Right lobe of liver (tissue), 6 donors: ENCODE data around the gene C6orf89. TPM values are rescaled to one million over a fixed set of nuclear protein-coding genes. Genes with fewer than 3 reads are reported as not detected.
A peak's percentile ranks its signal among the peaks of the same experiment; 100 is the strongest.

Experiments used
- ATAC-seq, 4 donors: fragments of 200-7000 bp; cut with Tn5 transposase; one replicate each; pipeline ENCODE4 v1.9.1; 2020; ENCODE audit warnings: mild to moderate bottlenecking in 4 of 4, moderate library complexity in 4 of 4
- DNase-seq, 3 donors: peaks; one replicate each; pipeline ENCODE4 v3.0.0-alpha.2; 2020
- H3K27ac ChIP-seq, 3 donors: fragments of 200-600 bp; one replicate each; pipeline ENCODE4 v1.8.0; 2022
- H3K27me3 ChIP-seq, 2 donors: fragments of 200-600 bp; one replicate each; pipeline ENCODE4 v1.8.0; 2022
- H3K36me3 ChIP-seq, 4 donors: fragments of 200-600 bp; sonication (generic) in 1 of 4; one replicate each; pipeline versions ENCODE4 v1.5.1 to v1.8.0; 2017 to 2022; ENCODE audit warnings: control low read depth in 1 of 4
- H3K4me1 ChIP-seq, 4 donors: fragments of 200-600 bp; sonication (generic) in 1 of 4; one replicate each; pipeline versions ENCODE4 v1.5.1 to v1.8.0; 2017 to 2022; ENCODE audit warnings: control low read depth in 1 of 4
- H3K4me3 ChIP-seq, 3 donors: fragments of 200-600 bp; one replicate each; pipeline ENCODE4 v1.8.0; 2022
- H3K9me3 ChIP-seq, 4 donors: fragments of 200-600 bp; sonication (generic) in 1 of 4; one replicate each; pipeline versions ENCODE4 v1.5.1 to v1.8.0; 2017 to 2022; ENCODE audit warnings: control low read depth in 1 of 4
- CTCF ChIP-seq, 4 donors: fragments of 200-600 bp in 3 of 4; fragments of 450-650 bp in 1 of 4; IDR thresholded peaks; one replicate each; pipeline versions ENCODE4 v1.5.1 to v1.8.0; 2016 to 2022; ENCODE audit warnings: antibody characterized with exemption in 4 of 4, mild to moderate bottlenecking in 2 of 4
- POLR2A ChIP-seq: fragments of 450-650 bp; IDR thresholded peaks from one replicate; pipeline ENCODE4 v1.6.1; 2017; ENCODE audit warnings: antibody characterized with exemption, mild to moderate bottlenecking
- WGBS: methylation state at CpG from one replicate; pipeline ENCODE4 v1.1.6; 2018; ENCODE audit warnings: low coverage, low lambda C conversion rate; ENCODE audit not compliant: insufficient coverage; ENCODE audit errors: missing lambda C conversion rate; 5-methylcytosine and 5-hydroxymethylcytosine counted together
- intact Hi-C, 2 donors: fragments of 100-400 bp; cut with DNase I; formaldehyde crosslinking; loops; one replicate each; pipeline versions ENCODE4 v1.11.2 to v1.14.1; 2022
- total RNA-seq, 6 experiments: library from RNA; depleted of rRNA in 2 of 6; stranded (reverse); fragments of >200 nt in 2 of 6; fragmentation: NEBNext Ultra II Directional in 3 of 6; extraction: Animal tissue kit (Norgen Biotek cat#: 25700) in 3 of 6; gene quantifications; one replicate each; pipeline versions ENCODE4 v1.1.0 to v1.2.4, GENCODE V29; 2016 to 2023
- donor health status: DM: no; HTN: yes; CAD: no.
- donor health status: DM: no; HTN: no; CAD: no.
- donor health status: DM: no; HTN: no; CAD: no.
- donor health status: DM: no; HTN: yes; CAD: no.
- donor health status: DM: no; HTN: yes; CAD: no.

C6orf89 gene
- total RNA-seq, 6 experiments from 2014 or later, result 29.0 to 37.0 (median 32.1) TPM

GRCh38 chr6:36851626-36852025 is 34.1 kb upstream of the C6orf89 start:
- no peak for ATAC-seq
- Histone ChIP-seq H3K4me1 (peaks cover 0 to 6% (median 0%) of the 10 kb centered on the region in 4 donors), H3K27me3 (no peaks in the 10 kb centered on the region), H3K9me3 (no peaks in the 10 kb centered on the region), H3K36me3 (peaks cover 0 to 8% (median 4%) of the 10 kb centered on the region in 4 donors), H3K4me3 (no peak overlapping the region), H3K27ac (no peak overlapping the region)
- DNase-seq, result no peak
- no peak for TF ChIP-seq POLR2A
- TF ChIP-seq CTCF (IDR thresholded peaks at IDR 0.05), result no peak
- 47% methylated on average over 3 of the region's 4 CpGs for WGBS
- intact Hi-C loops, result no loop called here

- no peaks in the 10 kb centered on the region for H3K9me3 ChIP-seq
- DNase-seq (no peak), ATAC-seq (peak in 3 of 4 donors; percentile 15 to 46 (median 21))
- 100% methylated on average over 1 of the region's 4 CpGs for WGBS
- intact Hi-C loops, result no loop called here
- peak overlapping the region in 1 of 3 donors; percentile 15 for H3K27ac ChIP-seq
- peaks cover 0 to 6% (median 0%) of the 10 kb centered on the region in 4 donors for H3K4me1 ChIP-seq
- H3K4me3 ChIP-seq, result no peak overlapping the region
- no peak for TF ChIP-seq POLR2A
- no peak for TF ChIP-seq CTCF (IDR thresholded peaks at IDR 0.05)
- peaks cover 0 to 8% (median 4%) of the 10 kb centered on the region in 4 donors for H3K36me3 ChIP-seq
- H3K27me3 ChIP-seq, result no peaks in the 10 kb centered on the region
Observed at GRCh38 chr6:36852481-36853147, 33.1 kb upstream of the C6orf89 start.

- no peak overlapping the region for H3K27ac ChIP-seq
- H3K36me3 ChIP-seq, result peaks cover 0 to 8% (median 4%) of the 10 kb centered on the region in 4 donors
- peak; percentile 21 to 60 (median 54) for ATAC-seq
- TF ChIP-seq POLR2A, result no peak
- TF ChIP-seq CTCF (IDR thresholded peaks at IDR 0.05), result no peak
- H3K4me3 ChIP-seq, result no peak overlapping the region
- whole genome bisulfite sequencing, result 56% methylated on average over 3 of the region's 5 CpGs
- no peak for DNase-seq
- intact Hi-C loops, result no loop called here
- no peaks in the 10 kb centered on the region for H3K27me3 ChIP-seq
- H3K4me1 ChIP-seq, result peaks cover 0 to 6% (median 0%) of the 10 kb centered on the region in 4 donors
- H3K9me3 ChIP-seq, result no peaks in the 10 kb centered on the region
Observed at GRCh38 chr6:36853325-36853724, 32.4 kb upstream of the C6orf89 start.

GRCh38 chr6:36855750-36856149 is 30.0 kb upstream of the C6orf89 start:
- TF ChIP-seq CTCF (IDR thresholded peaks at IDR 0.05), result no peak
- TF ChIP-seq POLR2A, result no peak
- Histone ChIP-seq H3K4me1 (peaks cover 0 to 6% (median 0%) of the 10 kb centered on the region in 4 donors), H3K9me3 (no peaks in the 10 kb centered on the region), H3K36me3 (peaks cover 0 to 8% (median 4%) of the 10 kb centered on the region in 4 donors), H3K4me3 (no peak overlapping the region), H3K27me3 (no peaks in the 10 kb centered on the region), H3K27ac (no peak overlapping the region)
- DNase-seq (no peak), ATAC-seq (no peak)
- WGBS, result no CpG with 5 or more reads among the region's 10 CpGs
- intact Hi-C loops, result no loop called here
